A673 (cell line): Measurements from ENCODE around the gene DEFB126. TPM values are rescaled to one million over a fixed set of nuclear protein-coding genes. Genes with fewer than 3 reads are reported as not detected.

Experiments used
- BruUV-seq: library from RNA; stranded (reverse); fragments of 400-500 nt; replicated peaks from 2 replicates; lab custom pipeline; 2021; lab: Mats Ljungman, UMichigan
- CTCF ChIA-PET: fragments of 300-600 bp; sonication (Branson Sonifier 250); formaldehyde crosslinking; loops from one replicate; lab custom pipeline; 2022; ENCODE audit warnings: antibody characterized with exemption; lab: Charles Lee
- POLR2A ChIA-PET: fragments of 300-600 bp; sonication (Branson Sonifier 250); formaldehyde crosslinking; loops from one replicate; lab custom pipeline; 2022; ENCODE audit warnings: antibody characterized with exemption; ENCODE audit not compliant: low non-redundant PET; lab: Charles Lee
- DNase-seq: peaks from one replicate; pipeline ENCODE4 v3.0.0-alpha.2; 2015; ENCODE audit warnings: low spot score
- H3K27ac ChIP-seq: fragments of 200-600 bp; sonication (generic); 2 replicates; pipeline ENCODE4 v1.5.1; 2016; ENCODE audit warnings: mixed run types, low read depth, mild to moderate bottlenecking, mixed read lengths, antibody characterized with exemption, low read length; ENCODE audit not compliant: poor library complexity, severe bottlenecking
- H3K27me3 ChIP-seq: fragments of 200-600 bp; sonication (generic); replicated peaks from 2 replicates; pipeline ENCODE4 v1.6.1; 2017; ENCODE audit warnings: mixed run types, low read depth, mild to moderate bottlenecking, mixed read lengths, antibody characterized with exemption, low read length; ENCODE audit not compliant: insufficient read depth, poor library complexity
- H3K36me3 ChIP-seq: fragments of 200-600 bp; sonication (generic); 2 replicates; pipeline ENCODE4 v1.6.1; 2016; ENCODE audit warnings: mixed run types, mild to moderate bottlenecking, mixed read lengths, antibody characterized with exemption, low read length; ENCODE audit not compliant: insufficient read depth, poor library complexity, severe bottlenecking
- H3K4me1 ChIP-seq: fragments of 200-600 bp; sonication (generic); 2 replicates; pipeline ENCODE4 v1.6.1; 2017; ENCODE audit warnings: mixed run types, mild to moderate bottlenecking, mixed read lengths, antibody characterized with exemption, low read length; ENCODE audit not compliant: insufficient read depth, poor library complexity, severe bottlenecking
- H3K4me3 ChIP-seq: fragments of 200-600 bp; sonication (generic); 2 replicates; pipeline ENCODE4 v1.5.1; 2016; ENCODE audit warnings: low read depth, mixed run types, mild to moderate bottlenecking, mixed read lengths, low read length; ENCODE audit not compliant: poor library complexity, severe bottlenecking
- H3K9me3 ChIP-seq: fragments of 200-600 bp; sonication (generic); 2 replicates; pipeline ENCODE4 v1.6.1; 2016; ENCODE audit warnings: mixed run types, low read depth, mild to moderate bottlenecking, mixed read lengths, antibody characterized with exemption, low read length; ENCODE audit not compliant: poor library complexity, severe bottlenecking
- CTCF ChIP-seq: fragments of 300-800, 200-600 bp; sonication (generic); conservative IDR thresholded peaks from 2 replicates; pipeline ENCODE4 v1.5.1; 2017; ENCODE audit warnings: low read depth, mild to moderate bottlenecking, antibody characterized with exemption, low read length, moderate library complexity, mixed read lengths
- EZH2 ChIP-seq: fragments of 200-600 bp; sonication (generic); IDR thresholded peaks from 2 replicates; pipeline ENCODE4 v1.6.1; 2017; ENCODE audit warnings: borderline replicate concordance, low read depth, mild to moderate bottlenecking, mixed read lengths, antibody characterized with exemption, low read length; ENCODE audit not compliant: poor library complexity, severe bottlenecking
- intact Hi-C: fragments of 100-400 bp; cut with micrococcal nuclease; formaldehyde crosslinking; loops from one replicate; pipeline ENCODE4 v1.10.0; 2022; ENCODE audit not compliant: unreplicated experiment
- total RNA-seq: library from RNA; stranded (reverse); gene quantifications from 2 replicates; pipeline ENCODE4 v1.2.3, GENCODE V29; 2021

The DEFB126 gene
- total RNA-seq, 1 experiment from 2014 or later, result not detected

GRCh38 chr20:101975-102374 is 40.4 kb upstream of the DEFB126 start:
- Histone ChIP-seq H3K27me3 (peaks cover 43% of the 10 kb centered on the region), H3K9me3 (no peaks in the 10 kb centered on the region), H3K36me3 (no peaks in the 10 kb centered on the region), H3K4me3 (no peak overlapping the region), H3K4me1 (no peaks in the 10 kb centered on the region), H3K27ac (no peak overlapping the region)
- TF ChIP-seq EZH2, result no peak
- TF ChIP-seq CTCF, result no peak
- no TSS peak for BruUV-seq
- no peak for DNase-seq
- CTCF ChIA-PET, result no interaction called here
- intact Hi-C loops, result no loop called here
- POLR2A ChIA-PET, result no interaction called here

- intact Hi-C loops, result no loop called here
- Histone ChIP-seq H3K4me3 (no peak overlapping the region), H3K27ac (no peak overlapping the region), H3K9me3 (no peaks in the 10 kb centered on the region), H3K36me3 (no peaks in the 10 kb centered on the region), H3K27me3 (peaks cover 58% of the 10 kb centered on the region), H3K4me1 (no peaks in the 10 kb centered on the region)
- ChIA-PET CTCF (no interaction called here), POLR2A (no interaction called here)
- DNase-seq, result no peak
- no TSS peak for BruUV-seq
- TF ChIP-seq CTCF (no peak), EZH2 (no peak)
These were observed 38.9 kb upstream of the DEFB126 start for GRCh38 chr20:103456-103855.

GRCh38 chr20:112396-112795 is 30.0 kb upstream of the DEFB126 start:
- Histone ChIP-seq H3K9me3 (no peaks in the 10 kb centered on the region), H3K4me1 (no peaks in the 10 kb centered on the region), H3K4me3 (no peak overlapping the region), H3K36me3 (no peaks in the 10 kb centered on the region), H3K27me3 (peaks cover 38% of the 10 kb centered on the region), H3K27ac (no peak overlapping the region)
- TF ChIP-seq EZH2 (no peak), CTCF (no peak)
- no peak for DNase-seq
- ChIA-PET CTCF (no interaction called here), POLR2A (no interaction called here)
- no TSS peak for BruUV-seq
- intact Hi-C loops, result no loop called here
